ENCODE data around the gene RPL39L.

DNA sequence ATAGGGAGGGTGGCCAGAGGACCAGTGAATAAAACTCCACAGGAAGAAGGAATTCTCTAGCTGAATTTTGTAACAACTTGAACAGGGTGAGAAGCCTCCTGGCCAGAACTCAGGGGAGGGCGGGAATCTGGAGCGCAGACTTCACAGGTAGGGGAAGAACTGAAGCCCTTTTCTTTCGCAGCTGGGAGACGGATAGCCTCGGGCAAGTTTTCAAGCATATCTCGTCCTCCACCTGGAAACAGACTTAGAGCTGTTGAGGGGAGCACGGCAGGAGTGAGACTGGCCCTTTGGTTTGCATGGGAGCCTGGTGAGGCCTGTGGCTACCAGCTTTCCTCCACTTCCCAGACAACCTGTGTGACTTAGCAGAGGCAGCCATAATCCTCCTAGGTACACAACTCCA is 10.9 kb upstream of the RPL39L start:
- TF ChIP-seq KDM1A (CRISPR knock-in tag; IDR thresholded peaks at IDR 0.05) (no peak), ZNF318 (CRISPR knock-in tag; IDR thresholded peaks at IDR 0.05) (no peak), NFIC (IDR thresholded peaks at IDR 0.05; ENCODE audit: low read length) (no peak), CENPBD1 (CRISPR knock-in tag; IDR thresholded peaks at IDR 0.05; ENCODE audit: borderline replicate concordance, low read depth) (no peak), ZNF337 (CRISPR knock-in tag; IDR thresholded peaks at IDR 0.05; ENCODE audit: borderline replicate concordance, low read depth) (no peak), CTCF (CRISPR knock-in tag; IDR thresholded peaks at IDR 0.05) (no peak), POLR2A (IDR thresholded peaks at IDR 0.05; ENCODE audit: insufficient read depth in 1 of 2, low read depth in 2 of 2, low read length in 2 of 2) (no peak), ELK4 (CRISPR knock-in tag; IDR thresholded peaks at IDR 0.05; ENCODE audit: borderline replicate concordance) (no peak), IKZF4 (CRISPR knock-in tag; IDR thresholded peaks at IDR 0.05; ENCODE audit: borderline replicate concordance, low read depth, not compliant biosample characterization) (no peak), FIP1L1 (IDR thresholded peaks at IDR 0.05; ENCODE audit: borderline replicate concordance, insufficient read depth, low read depth, low read length) (no peak), THRA (CRISPR knock-in tag; IDR thresholded peaks at IDR 0.05; ENCODE audit: borderline replicate concordance) (no peak)
- TF ChIP-seq, protein P1, sequence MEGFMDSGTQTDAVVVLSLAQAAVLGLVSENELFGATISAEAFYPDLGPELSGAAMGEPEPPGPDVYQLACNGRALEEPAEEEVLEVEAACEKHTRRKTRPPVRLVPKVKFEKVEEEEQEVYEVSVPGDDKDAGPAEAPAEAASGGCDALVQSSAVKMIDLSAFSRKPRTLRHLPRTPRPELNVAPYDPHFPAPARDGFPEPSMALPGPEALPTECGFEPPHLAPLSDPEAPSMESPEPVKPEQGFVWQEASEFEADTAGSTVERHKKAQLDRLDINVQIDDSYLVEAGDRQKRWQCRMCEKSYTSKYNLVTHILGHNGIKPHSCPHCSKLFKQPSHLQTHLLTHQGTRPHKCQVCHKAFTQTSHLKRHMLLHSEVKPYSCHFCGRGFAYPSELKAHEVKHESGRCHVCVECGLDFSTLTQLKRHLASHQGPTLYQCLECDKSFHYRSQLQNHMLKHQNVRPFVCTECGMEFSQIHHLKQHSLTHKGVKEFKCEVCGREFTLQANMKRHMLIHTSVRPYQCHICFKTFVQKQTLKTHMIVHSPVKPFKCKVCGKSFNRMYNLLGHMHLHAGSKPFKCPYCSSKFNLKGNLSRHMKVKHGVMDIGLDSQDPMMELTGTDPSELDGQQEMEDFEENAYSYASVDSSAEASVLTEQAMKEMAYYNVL (CRISPR knock-in tag; IDR thresholded peaks at IDR 0.05; ENCODE audit: borderline replicate concordance), result no peak

Measured in HepG2 (cell line).